Measurements from ENCODE around the gene R3HDM4.

The R3HDM4 gene

GRCh38 chr19:947090-947706 lies 34.2 kb upstream of the R3HDM4 start:
- no peak for DNase-seq

DNA sequence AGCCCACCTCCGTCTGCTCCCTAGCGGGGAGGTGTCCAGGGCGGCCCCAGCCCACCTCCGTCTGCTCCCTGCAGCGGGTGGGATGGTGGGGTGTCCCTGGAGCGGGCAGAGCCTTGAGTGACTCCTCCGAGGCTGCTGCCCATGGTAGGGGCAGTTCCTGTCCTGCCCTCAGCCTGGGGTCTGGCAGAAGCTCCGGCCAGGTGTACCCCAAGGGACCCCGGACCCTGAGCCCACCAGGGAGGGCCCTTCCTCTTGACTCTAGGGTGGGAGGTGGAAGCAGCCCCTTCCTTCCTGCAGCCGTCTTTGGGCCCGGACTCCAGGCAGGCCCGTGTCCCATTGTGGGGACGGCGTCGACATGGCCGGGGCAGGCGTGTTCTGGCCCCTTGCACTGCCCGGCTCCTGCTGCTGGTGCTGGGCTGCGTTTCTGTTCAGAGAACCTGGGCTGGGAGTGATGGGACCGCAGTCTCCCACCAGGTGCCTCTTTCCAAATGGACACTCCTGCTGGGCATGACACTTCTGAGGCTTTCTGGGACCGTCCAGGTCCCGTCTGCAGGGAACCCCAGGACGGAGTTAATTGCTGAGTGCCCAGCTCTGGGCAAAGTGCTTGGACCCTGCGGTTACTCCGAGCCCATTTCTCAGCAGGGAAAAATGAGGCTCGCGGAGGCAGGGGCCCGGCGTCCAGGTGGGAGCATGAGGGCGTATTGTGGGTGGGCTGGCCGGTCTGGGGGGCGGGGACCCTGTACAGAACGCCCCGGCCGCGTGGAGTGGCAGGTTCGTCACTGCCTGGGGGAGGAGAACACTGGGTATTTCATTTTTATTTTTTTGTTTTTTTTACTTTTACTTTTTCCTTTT lies 32.6 kb upstream of the R3HDM4 start:
- DNase-seq: no peak

- no peak for DNase-seq
Measured at GRCh38 chr19:944663-945241, 31.7 kb upstream of the R3HDM4 start.

- no peak for DNase-seq
Measured at GRCh38 chr19:944171-944567, 31.1 kb upstream of the R3HDM4 start.

- no peak for DNase-seq
Measured at GRCh38 chr19:943551-944170, 30.6 kb upstream of the R3HDM4 start.

DNA sequence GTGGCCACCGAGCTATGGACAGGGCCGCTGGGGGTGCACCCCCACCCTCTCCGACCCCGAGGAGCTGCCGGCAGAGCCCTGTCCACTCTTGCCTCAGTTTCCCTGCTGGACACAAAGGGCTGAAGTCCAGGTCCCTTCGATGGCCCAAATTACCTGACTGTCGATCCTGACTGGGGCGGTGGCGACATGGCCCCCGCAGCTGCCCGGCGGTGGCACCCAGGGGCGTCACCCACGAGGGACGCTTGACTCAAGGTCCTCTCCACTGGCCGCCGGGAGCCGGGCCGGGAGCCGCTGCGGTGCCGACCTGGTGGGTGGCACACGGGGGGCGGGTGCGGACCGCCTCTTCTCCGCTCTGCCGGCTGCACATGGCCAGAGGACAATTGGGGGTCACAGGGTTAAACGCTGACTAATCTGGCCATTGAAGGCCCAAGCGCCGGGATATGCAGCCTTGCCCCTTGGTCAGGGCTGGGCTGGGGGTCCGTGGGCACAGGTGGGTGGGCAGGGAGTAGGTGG lies 29.2 kb upstream of the R3HDM4 start:
- DNase-seq: no peak

- DNase-seq: no peak
Measured at GRCh38 chr19:941292-942132, 28.5 kb upstream of the R3HDM4 start.

- peak; percentile 61 for DNase-seq
Measured at GRCh38 chr19:940591-941291, 27.7 kb upstream of the R3HDM4 start.

- DNase-seq: no peak
Measured at GRCh38 chr19:939922-940321, 26.9 kb upstream of the R3HDM4 start.

DNA sequence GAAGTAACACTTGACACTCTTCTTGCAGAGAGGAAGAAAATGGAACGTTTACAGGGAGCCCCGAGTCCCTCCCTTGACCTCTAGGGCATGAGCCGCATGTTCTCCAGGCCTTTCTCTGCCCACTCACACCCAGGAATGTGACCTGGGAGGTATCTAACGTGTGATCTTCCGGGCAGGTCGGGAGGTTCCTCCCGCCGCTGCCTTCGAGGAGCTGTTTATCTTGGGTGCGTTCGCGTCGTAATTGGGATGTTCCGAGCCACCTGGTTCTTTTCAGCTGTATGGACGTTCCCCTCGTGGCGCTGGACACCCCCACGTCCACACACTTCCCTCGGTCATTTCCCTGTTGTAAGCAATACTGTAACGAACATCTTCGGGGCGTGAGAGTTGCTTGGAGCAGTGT lies 26.4 kb upstream of the R3HDM4 start:
- no peak for DNase-seq

DNA sequence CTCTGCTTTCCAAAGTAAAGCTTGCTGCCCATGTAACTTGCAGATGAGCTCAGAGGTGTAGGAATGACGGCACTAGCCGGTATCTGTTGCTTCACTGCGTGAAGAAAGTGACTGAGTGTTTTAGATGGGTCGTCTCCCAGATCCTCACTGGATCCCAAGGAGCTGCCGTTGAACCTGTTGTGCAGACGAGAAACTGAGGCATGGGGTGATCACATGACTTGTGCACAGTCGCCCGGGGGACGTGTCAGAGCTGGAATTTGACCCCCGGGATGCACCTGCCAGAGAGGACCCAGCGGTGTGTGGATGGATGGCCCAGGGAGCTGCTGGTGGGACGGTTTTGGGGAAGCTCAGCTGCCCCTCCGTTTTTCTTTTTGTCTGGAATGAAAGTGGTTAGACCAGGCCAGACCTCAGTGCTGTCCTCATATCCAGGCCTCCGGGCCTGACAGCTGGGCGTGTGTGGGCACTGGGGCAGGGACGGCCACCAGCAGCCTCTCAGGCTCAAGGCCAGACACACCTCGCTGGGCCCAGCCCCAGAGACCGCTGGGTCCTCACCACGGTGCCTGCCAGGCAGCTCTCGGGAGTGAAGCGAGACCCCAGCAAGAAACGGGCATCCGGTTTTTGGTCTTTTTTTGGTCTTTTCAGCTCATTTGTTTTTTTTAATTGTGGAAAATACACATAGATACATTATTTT lies 25.4 kb upstream of the R3HDM4 start:
- DNase-seq: no peak

GRCh38 chr19:937259-937694 lies 24.3 kb upstream of the R3HDM4 start:
- no peak for DNase-seq

GRCh38 chr19:936175-936546 lies 23.1 kb upstream of the R3HDM4 start:
- no peak for DNase-seq

- DNase-seq: no peak
Measured at GRCh38 chr19:934865-935479, 22.0 kb upstream of the R3HDM4 start.

DNA sequence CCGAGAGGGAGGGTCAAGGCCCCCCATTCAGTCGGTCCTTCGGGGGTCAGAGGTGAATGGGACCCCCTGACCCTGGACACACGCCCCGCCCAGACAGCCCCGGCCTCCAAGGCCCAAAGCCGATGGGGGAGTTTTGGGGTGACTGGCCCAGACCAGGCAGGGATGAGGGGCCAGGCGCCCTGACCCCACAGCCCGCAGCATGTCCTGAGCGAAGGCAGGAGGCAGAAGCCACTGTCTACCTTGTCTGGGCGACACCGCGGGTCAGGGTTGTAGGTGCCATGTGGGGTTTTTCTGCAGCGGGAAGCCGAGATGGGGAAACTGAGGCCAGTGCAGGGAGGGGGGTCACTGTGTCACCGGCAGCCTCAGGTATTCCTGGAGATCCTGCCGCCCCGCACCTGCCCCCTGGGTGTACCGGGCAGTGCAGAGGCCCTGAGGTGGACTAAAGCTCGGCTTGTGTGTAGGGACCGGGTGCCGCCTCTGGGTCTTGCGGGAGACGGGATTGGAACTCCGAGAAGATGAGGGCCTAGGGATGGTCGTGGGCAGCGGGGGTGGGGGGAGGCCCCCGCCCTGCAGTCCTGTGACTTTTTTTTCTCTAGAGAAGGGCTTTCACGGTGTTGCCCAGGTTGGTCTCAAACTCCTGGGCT lies 21.3 kb upstream of the R3HDM4 start:
- DNase-seq: no peak

- no peak for DNase-seq
Measured at GRCh38 chr19:933553-933882, 20.5 kb upstream of the R3HDM4 start.

DNA sequence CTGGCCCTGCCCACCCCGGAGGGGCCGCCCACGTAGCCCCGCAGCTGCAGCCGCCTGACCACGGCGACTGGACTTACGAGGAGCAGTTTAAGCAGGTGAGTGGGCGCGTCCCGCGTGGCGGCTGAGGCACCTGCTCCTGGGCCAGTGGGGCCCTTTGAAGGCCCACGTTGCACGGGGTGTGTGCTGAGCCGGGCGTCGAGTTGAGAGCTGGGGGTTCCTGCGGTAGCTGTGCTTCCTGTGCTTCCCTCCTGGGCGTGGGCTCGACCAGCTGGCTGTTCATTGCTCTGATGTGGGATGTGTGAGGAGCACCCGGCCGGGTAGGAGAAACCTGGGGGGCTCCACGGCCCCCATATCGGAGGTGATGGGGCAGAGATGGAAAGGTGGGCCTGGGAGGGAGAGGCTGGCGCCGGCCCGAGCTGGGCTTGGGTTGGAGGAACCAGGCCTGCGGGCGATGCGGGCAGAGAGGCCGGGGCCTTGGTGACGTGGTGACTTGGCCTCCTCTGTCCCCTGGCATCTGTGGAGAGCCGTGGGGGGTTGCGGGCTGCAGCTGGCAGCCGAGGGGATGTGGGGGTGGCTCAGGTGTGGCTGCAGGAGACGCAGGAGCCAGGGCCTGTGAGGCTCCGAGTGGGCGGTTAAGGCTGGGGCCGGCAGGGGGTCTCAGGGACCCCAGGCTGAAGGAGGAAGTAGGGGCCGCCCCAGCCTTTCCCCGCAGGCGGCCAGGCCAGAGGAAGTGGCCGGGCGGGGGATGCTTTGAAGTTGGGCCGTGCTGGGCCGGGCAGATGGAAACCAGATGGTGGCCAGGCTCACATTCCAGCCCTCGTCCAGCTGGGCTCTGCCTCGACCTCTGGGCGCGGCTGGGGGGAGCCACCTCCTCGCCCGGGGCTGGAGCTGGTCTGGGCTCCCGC lies 19.9 kb upstream of the R3HDM4 start:
- DNase-seq: no peak

- no peak for DNase-seq
Measured at GRCh38 chr19:931860-932647, 19.0 kb upstream of the R3HDM4 start.

DNA sequence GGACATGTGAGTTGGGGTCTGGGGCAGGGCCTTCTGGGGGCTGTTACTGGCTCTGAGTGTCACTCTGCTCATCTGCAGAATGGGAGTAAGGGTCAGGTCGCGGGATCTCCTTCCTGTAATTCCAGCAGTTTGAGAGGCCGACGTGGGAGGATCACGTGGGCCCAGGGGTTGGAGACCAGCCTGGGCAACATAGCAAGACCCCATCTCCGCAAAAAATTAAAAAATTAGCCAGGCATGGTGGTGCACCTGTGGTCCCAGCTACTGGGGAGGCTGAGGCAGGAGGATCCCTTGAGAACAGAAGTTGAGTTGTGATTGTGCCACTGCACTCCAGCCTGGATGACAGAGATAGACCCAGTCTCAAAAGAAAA lies 16.9 kb upstream of the R3HDM4 start:
- no peak for DNase-seq
